Upper lobe of right lung (tissue), 1 donor: ENCODE measurements around the gene APPBP2. TPM values are rescaled to one million over a fixed set of nuclear protein-coding genes. Genes with fewer than 3 reads are reported as not detected.
"Not testable (repeated sequence)": the region's sequence is repeated elsewhere in the genome, so short reads cannot be mapped to it uniquely, and the experiment has no call there.

Experiments used
- ATAC-seq: fragments of 200-7000 bp; cut with Tn5 transposase; one replicate; pipeline ENCODE4 v1.9.1; 2020; ENCODE audit warnings: mild to moderate bottlenecking, moderate library complexity
- DNase-seq: peaks from one replicate; pipeline ENCODE4 v3.0.0-alpha.2; 2020
- H3K27ac ChIP-seq: fragments of 200-600 bp; one replicate; pipeline ENCODE4 v1.8.0; 2022
- H3K27me3 ChIP-seq: fragments of 200-600 bp; one replicate; pipeline ENCODE4 v1.8.0; 2022; ENCODE audit warnings: mild to moderate bottlenecking
- H3K36me3 ChIP-seq: fragments of 200-600 bp; one replicate; pipeline ENCODE4 v1.8.0; 2022
- H3K4me1 ChIP-seq: fragments of 200-600 bp; one replicate; pipeline ENCODE4 v1.8.0; 2022
- H3K4me3 ChIP-seq: fragments of 200-600 bp; one replicate; pipeline ENCODE4 v1.8.0; 2022; ENCODE audit warnings: mild to moderate bottlenecking
- H3K9me3 ChIP-seq: fragments of 200-600 bp; one replicate; pipeline ENCODE4 v1.8.0; 2022
- CTCF ChIP-seq: fragments of 200-600 bp; IDR thresholded peaks from one replicate; pipeline ENCODE4 v1.8.0; 2022; ENCODE audit warnings: antibody characterized with exemption
- intact Hi-C: fragments of 100-400 bp; cut with DNase I; formaldehyde crosslinking; loops from one replicate; pipeline ENCODE4 v1.11.0; 2022
- total RNA-seq: library from RNA; stranded (reverse); fragmentation: NEBNext Ultra II Directional; extraction: Animal tissue kit (Norgen Biotek cat#: 25700); gene quantifications from one replicate; pipeline ENCODE4 v1.2.1, GENCODE V29; 2021
- donor health status: DM: no; HTN: yes; CAD: no; lungs with severe emphysema.

APPBP2 gene
- total RNA-seq, 1 donor from 2014 or later, result 43.6 TPM

GRCh38 chr17:60554377-60554788, 28.3 kb upstream of the APPBP2 start:
- DNase-seq, result peak; percentile 75
- Histone ChIP-seq H3K9me3 (no peaks in the 10 kb centered on the region), H3K27ac (no peak overlapping the region), H3K4me3 (no peak overlapping the region), H3K27me3 (no peaks in the 10 kb centered on the region), H3K4me1 (no peaks in the 10 kb centered on the region), H3K36me3 (no peaks in the 10 kb centered on the region)
- intact Hi-C loops, result no loop called here
- no peak for TF ChIP-seq CTCF
- peak; percentile 84 for ATAC-seq

- H3K9me3 ChIP-seq, ATAC-seq, H3K27ac ChIP-seq, H3K4me3 ChIP-seq, intact Hi-C loops, H3K27me3 ChIP-seq, H3K36me3 ChIP-seq, H3K4me1 ChIP-seq, DNase-seq: not testable (repeated sequence)
Observed at GRCh38 chr17:60552255-60552654, 26.2 kb upstream of the APPBP2 start.

- Histone ChIP-seq H3K4me1 (no peaks in the 10 kb centered on the region), H3K36me3 (no peaks in the 10 kb centered on the region), H3K27me3 (no peaks in the 10 kb centered on the region), H3K27ac (no peak overlapping the region), H3K4me3 (no peak overlapping the region), H3K9me3 (no peaks in the 10 kb centered on the region)
- DNase-seq, result no peak
- ATAC-seq, result no peak
- intact Hi-C loops, result no loop called here
- TF ChIP-seq CTCF, result no peak
Observed at GRCh38 chr17:60548990-60549389, 22.9 kb upstream of the APPBP2 start.

- ATAC-seq (no peak), DNase-seq (no peak)
- H3K27ac ChIP-seq, result no peak overlapping the region
- TF ChIP-seq CTCF, result no peak
- H3K27me3 ChIP-seq, result no peaks in the 10 kb centered on the region
- no peaks in the 10 kb centered on the region for H3K4me1 ChIP-seq
- H3K4me3 ChIP-seq, result no peak overlapping the region
- H3K9me3 ChIP-seq, result no peaks in the 10 kb centered on the region
- intact Hi-C loops, result no loop called here
- no peaks in the 10 kb centered on the region for H3K36me3 ChIP-seq
Observed at GRCh38 chr17:60545465-60546191, 19.6 kb upstream of the APPBP2 start.

DNA sequence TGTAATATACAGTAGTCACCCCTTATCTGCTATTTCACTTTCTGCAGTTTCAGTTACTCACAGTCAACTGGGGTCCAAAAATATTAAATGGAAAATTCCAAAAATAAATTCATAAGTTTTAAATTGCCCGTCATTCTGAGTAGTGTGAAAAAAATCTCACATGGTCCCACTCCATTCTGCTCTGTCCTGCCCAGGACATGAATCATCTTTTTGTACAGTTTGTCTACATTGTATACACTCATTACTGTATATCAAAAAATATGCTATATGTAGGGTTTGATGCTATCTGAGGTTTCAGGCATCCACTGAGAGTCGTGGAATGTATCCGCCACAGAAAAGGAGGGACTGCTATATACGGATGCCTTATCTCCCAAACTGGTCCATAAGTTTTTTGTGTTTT, 16.0 kb upstream of the APPBP2 start:
- H3K27ac ChIP-seq, result no peak overlapping the region
- H3K36me3 ChIP-seq, result no peaks in the 10 kb centered on the region

DNA sequence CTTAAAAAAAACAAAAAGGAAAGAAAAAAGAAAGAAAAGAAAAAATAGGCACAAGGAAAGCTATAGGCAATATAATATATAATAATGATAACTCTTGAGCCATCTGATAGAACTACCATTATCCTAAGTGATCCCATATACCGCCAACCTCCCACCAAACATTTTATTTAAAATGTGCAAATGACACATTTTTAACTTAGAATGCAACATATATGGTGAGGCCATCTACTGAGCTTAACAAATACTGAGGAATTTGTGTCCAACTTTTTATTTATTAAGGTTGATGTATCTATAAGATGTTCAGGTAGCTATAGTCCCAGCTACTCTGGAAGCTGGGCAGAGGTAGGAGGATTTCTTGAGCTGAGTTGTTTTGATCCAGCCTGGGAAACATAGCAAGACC, 14.4 kb upstream of the APPBP2 start:
- DNase-seq, result no peak
- H3K36me3 ChIP-seq, result no peaks in the 10 kb centered on the region
- TF ChIP-seq CTCF, result no peak

More for the DNA sequence above, 16.0 kb upstream of the APPBP2 start:
- no peak for DNase-seq
- intact Hi-C loops, result no loop called here
- Histone ChIP-seq H3K4me3 (no peak overlapping the region), H3K27me3 (no peaks in the 10 kb centered on the region), H3K9me3 (no peaks in the 10 kb centered on the region), H3K4me1 (no peaks in the 10 kb centered on the region)
- ATAC-seq, result no peak
- TF ChIP-seq CTCF, result no peak

More for the DNA sequence above, 14.4 kb upstream of the APPBP2 start:
- H3K27me3 ChIP-seq, result no peaks in the 10 kb centered on the region
- intact Hi-C loops, result no loop called here
- H3K27ac ChIP-seq, result no peak overlapping the region
- ATAC-seq, result no peak
- no peaks in the 10 kb centered on the region for H3K9me3 ChIP-seq
- no peaks in the 10 kb centered on the region for H3K4me1 ChIP-seq
- H3K4me3 ChIP-seq, result no peak overlapping the region
